Stimulated activated CD4-positive, alpha-beta T cell treated with anti-CD3 and anti-CD28 coated beads, Interleukin-15, amount 100 ng/mL, for 24 hours (primary cell): ENCODE data around the gene IPO4.
"Not testable (repeated sequence)": the region's sequence is repeated elsewhere in the genome, so short reads cannot be mapped to it uniquely, and the experiment has no call there.

ENCODE experiments used
- DNase-seq: peaks from one replicate; pipeline ENCODE4 v3.0.0-alpha.2; 2020

The IPO4 gene

DNA sequence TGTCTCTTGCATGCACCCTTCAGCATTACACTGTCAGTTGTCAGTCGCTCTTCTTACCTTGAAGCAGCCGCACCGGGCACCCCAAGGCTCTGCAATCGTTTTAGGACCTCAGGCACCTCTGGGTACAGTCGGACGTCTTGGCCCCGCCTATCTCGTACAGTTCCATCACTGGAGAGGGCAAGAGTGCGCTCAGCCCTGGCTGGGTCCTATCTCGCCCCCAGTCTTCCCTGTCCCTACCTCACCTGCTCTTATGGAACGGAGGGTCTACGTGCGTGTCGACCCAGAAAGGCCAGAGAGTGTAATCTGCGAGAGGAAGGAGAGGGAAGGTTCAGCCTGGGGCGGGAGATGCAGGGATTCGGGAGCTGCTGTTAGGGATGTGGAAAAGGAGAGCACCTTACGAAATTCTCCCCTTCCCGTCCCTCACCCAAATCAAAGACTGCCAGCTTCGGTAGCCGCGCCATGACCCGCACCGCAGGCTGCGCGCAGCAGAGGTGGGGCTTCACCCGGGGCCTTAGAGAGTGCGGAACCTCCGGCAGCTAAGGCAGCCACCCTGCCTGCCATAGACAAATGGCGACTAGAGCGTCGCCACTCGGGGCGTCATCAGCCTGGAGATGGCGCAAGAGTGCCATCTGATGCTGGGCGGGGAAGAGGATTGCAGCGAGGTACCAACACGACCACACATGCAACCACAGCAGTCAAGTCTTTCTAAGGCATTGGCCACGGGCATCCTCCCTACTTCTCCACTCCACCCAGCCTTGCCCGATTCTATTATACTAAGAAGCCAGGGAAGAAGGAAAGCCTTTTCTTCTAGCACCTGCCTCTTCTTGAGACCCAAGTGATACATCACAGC is 27.1 kb upstream of the IPO4 start, which contains the start of gene MDP1:
Gene MDP1, minus strand, starts transcription at position 572 of the 850 bp plus-strand sequence. Its CDS starts 111 bp downstream, at position 461.
- peak; percentile 87 for DNase-seq

DNA sequence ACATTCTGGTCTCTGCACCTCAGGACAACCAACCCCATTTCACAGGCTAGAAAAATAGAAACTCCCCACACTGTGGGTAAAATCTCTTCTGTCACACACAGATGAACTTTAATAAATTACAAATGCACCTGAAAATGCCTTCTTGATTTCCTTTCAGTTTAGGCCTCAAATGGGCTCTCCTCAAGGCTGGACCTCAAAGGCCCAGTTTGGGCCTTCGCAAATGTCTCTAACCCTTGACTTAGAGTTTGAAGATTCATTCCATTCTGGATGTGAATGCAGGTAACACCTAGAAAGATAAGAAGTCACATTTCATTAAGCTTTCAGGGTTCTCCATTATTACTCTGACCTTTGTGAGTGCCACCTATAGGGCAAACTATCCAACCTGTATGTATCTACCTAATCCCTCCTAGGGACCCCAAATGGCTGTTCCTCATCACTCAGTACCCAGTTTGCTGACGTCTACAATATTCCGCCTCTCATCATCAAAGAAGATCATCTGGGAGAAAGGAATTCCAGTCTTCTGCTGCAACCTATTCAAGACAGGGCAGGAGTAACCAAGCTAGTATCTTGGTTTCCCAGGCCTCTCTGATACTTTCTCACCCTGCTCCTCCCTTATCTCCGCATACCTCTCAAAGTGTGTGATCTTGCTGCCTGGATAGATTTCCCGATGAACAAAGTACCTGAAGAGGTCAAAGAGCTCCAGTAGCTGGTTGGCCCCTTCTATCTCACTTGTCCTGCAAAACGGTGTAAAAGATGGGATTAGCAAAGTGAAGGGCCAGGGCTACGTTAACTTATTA is 25.4 kb upstream of the IPO4 start:
- no peak for DNase-seq

DNA sequence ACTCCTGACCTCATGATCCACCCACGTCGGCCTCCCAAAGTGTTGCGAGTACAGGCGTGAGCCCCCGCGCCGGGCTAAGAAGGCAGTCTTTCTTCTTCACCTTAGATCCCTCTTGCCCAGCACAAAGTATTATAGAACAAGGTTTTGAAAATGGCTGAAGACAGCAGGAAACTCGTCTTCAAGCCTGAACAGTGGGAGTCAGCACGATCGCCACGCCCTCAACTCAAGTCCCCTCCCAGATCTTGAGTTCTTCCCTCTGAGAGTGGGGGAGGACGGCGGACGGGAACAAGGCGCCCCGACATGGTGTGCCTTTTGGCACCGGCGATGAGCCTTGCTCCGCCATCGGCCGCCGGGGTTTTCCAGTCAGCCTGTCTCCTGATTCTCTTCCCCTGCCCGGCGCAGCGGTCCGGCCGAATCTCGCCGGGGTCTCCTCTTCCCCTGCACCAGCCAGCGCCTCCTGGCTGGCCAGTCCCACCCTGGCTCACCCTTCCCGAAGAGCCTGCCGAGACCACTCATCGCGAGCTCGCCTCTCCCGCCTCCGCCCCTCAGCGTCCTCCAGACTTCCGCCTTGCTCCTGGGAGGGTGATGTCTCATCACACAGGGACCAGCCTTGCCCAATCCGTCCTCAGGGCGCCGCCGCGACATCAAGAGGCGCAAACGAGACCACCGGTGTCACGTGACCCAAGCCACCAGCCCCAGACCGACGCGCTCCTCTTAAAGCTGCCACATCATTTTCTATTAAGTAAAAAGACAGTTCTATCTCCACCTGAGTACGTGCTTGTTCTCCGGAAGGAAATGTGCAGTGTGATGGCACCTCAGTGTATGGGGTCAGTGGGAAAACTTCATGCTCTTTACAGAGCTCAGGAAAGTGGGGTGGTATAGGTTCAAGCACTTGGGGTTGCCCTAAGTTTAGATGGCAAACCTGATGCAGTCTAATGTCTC is 24.6 kb upstream of the IPO4 start, which contains the start of gene CHMP4A:
Gene CHMP4A, minus strand, starts transcription at position 565 of the 942 bp plus-strand sequence. Its CDS starts 49 bp downstream, at position 516.
- peak; percentile 99 for DNase-seq

DNA sequence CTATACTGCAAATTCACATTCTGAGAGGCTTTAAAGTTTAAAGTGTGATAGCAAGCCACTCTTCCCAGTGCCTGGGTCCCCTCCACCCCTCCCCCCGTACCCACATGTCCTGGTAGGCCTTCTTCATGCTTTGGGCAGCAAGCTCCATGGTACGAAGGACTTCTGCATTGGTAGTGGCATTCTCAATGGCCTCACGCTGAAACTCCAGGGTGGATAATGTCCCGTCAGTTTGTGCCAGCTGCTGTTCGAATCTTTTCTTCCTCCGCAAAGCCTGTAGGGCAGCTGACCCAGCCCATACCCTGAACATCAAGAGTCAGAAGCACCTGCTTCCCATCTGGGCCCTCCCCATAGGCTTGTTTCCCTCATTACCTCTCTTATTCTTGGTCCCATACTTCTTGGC is 22.7 kb upstream of the IPO4 start:
- no peak for DNase-seq

DNA sequence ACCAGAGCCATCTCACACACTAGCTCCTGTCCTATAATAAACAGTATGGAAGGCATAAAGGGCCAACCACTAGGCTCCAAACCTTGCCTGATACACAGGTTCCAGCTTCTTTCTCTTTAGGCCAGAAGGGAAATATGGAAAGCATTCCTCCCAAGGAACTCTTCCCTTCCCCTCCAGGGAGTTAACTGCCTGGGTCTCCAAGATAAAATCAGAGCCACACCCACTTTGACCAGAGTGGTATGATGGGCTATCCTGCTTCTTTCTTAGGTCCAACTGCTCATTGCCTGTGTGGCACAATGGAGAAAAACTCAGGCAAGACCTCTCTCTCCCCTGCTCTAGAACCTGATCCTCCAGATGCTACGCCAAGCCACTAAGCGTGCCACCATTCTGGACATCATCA is 19.0 kb upstream of the IPO4 start:
- no peak for DNase-seq

DNA sequence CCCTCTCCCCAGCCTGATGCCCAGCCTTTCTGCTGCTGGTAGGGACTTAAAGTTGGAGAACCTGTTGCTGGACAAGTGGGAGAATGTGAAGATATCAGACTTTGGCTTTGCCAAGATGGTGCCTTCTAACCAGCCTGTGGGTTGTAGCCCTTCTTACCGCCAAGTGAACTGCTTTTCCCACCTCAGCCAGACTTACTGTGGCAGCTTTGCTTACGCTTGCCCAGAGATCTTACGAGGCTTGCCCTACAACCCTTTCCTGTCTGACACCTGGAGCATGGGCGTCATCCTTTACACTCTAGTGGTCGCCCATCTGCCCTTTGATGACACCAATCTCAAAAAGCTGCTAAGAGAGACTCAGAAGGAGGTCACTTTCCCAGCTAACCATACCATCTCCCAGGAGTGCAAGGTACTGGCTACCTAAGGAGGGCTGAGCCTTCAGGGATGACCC is 18.5 kb upstream of the IPO4 start:
- DNase-seq = no peak

DNA sequence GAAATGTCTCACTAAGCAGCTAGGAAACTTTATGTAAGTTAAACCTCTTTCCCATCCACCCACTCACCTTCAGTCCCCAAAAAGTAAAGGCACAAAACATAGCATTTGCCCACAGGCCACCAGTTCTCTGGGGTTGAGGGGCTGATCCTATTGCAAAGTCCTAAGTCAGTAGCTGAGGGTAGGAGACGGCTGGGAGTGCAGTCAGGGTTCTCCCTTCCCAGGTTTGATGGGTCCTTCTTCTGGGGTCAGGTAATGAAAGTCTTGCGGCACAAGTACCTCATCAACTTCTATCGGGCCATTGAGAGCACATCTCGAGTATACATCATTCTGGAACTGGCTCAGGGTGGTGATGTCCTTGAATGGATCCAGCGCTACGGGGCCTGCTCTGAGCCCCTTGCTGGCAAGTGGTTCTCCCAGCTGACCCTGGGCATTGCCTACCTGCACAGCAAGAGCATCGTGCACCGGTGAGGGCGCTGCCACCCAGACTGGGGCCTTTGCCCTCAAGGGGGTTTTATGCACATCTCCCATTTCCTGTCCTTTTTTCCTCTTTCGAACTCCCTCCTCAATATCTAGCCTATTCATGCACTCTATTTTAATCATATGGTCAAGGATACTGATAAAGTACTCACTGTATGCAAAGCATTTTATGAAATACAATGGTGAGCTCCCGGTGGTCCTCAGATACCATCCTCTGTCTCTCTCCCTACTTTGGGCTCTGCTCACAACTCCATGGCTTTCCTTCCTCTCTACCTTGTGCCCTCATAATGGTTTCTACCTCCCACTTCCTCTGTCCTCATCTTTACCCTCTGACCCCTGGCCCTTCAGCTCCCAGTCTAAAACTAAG is 17.9 kb upstream of the IPO4 start:
- DNase-seq = no peak

DNA sequence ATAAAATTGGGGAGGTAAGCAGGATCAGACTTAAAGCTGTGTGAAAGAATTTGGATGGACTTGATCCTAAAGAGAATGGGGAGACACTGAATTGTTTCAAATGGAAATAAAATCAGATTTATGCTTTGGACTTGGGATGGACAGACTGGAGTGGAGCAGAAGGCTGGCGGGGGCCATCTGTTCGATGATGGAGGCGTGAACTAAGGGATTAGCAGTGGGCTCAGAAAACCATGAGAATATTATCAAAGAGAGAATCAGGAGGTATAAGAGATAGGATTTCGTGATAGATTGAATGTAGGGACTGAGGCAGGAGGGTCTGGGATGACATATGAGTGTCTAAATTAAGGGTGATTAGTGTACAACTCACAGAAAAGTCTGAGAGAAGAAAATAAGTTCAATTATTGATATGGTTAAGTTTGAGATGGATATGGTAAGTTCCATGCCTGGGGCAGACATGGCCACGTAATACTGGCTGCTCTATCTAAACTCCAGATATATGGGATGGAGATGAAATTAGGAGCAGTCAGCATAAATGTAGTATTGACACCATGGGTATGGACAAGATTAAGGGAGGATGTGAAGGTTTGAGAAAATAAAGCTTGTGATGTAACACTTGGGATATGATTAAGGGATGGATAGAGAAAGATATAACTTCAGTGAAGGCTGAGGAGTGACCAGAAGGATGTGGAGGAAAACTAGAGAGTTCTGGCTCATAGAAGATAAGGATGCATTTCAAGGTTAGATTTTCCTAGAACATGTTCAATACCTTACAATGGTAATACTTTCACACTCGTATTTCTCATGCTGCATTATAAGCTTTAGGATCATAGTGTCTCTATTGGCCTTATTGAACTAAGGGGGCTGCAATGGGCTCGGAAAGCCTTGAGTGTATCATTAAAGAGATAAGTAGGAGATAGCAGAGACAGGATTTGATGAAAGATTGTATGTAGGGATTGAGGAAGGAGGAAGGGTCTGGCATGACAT is 15.8 kb upstream of the IPO4 start:
- no peak for DNase-seq

DNA sequence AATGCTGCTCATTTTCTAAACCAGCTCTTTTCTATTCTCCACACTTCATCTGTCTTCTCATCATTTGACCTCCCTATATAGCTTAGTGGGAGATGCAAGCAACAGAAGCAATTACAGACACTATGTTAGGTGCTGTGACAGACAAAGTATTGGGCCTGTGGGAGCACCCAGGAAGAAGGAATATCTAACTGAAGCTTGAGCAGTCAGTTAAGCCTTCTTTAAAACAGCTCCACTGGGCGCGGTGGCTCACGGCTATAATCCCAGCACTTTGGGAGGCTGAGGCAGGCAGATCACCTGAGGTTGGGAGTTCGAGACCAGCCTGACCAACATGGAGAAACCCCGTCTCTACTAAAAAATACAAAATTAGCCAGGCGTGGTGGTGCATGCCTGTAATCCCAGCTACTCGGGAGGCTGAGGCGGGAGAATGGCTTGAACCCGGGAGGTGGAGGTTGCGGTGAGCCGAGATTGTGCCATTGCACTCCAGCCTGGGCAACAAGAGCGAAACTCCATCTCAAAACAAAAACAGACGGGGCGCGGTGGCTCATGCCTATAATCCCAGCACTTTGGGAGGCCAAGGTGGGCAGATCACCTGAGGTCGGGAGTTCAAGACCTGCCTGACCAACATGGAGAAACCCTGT is 14.8 kb upstream of the IPO4 start:
- not testable (repeated sequence) for DNase-seq

DNA sequence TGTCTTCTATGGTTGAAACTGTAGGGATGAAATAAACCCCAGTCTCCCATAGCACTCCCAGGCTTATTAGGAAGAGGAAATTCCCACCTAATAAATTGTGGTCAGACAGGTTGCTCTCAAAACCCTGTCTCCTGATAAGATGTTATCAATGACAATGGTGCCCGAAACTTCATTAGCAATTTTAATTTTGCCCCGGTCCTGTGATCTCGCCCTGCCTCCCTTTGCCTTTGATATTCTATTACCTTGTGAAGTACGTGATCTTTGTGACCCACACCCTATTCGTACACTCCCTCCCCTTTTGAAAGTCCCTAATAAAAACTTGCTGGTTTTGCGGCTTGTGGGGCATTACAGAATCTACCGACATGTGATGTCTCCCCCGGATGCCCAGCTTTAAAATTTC is 13.9 kb upstream of the IPO4 start:
- not testable (repeated sequence) for DNase-seq

DNA sequence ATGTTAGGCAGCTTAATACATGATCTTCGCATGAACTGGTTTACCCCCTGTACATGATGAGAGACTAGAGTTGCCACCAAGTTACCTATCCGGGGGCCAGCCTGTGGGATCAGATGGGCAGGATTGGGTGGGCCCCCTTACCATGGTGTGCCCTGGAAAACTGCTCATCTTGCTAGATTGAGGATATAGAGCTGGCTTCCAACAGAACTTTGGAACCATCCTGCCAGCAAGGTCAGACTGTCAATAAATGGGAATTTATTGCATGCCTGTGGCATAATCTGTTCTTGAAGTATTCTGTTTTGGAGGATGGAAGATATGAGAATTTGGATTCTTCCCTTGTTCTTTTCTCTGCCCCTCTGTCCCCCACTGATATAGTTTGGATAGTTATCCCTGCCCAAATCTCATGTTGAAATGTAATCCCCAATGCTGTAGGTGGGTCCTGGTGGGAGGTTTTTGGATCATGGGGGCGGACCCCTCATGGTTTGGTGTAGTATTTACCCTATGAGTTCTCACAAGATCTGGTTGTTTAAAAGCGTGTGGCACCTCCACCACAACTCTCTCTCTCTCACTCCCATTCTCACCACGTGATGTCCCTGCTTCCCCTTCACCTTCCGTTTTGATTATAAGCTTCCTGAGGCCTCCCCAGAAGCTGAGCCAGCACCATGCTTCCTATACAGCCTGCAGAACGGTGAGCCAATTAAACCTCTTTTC is 10.4 kb upstream of the IPO4 start:
- DNase-seq = no peak

DNA sequence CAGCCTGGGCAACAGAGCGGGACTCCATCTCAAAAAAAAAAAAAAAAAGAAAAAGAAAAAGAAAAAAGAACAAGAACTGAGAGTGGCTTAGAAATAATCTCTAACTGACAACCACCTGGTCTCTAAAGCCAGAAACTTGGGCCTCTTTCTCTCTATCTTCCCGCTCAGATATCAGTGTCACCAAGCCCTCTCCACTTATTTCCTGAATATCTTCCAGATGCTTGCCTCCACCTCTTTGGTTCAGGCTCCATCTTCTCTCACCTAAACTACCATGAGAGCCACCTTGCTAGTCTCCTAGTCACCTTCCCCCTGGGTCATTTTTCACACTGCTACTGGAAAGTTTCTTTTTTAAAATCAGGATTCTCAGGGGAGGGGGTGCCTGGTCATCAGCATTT is 8.4 kb upstream of the IPO4 start:
- DNase-seq = no peak

DNA sequence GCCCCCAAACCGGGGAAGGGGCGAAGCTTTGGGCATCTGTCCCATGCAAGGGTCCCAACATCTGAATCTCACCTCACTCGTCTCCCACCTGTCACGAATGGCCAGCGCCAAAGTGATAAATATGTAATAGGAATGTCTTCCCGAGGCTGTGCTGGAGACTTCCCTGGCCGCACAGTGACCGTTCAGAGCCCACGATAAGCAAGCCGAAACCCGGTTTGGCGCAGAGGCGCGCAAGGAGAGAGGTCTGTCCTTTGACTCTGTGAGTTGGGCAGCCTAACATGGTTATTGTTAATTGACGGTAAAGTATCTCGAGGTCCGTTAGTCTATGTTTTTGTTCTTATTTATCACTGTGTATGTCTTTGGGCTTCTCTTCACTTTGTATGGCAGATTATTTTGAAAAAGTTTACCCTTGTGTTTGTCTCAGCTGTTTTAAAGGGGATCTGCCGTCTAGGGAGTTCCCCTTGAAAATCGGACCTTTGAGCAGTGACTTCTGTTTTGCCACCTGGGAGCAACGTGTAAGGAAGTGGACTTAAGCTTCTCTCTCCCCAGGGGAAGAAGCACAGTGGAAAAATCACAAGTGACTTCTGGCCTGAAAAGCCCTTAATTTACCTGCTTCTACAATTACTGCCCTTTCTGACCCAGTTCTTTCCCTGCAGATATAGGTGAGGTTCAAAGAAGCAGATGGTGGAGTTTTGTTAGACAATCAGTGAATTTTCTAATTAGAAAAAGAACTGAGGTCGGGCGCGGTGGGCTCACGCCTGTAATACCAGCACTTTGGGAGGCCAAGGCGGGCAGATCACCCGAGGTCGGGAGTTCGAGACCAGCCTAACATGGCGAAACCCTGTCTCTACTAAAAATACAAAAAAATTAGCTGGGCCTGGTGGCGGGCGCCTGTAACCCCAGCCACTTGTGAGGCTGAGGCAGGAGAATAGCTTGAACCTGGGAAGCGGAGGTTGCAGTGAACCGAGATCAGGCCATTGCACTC is 7.7 kb upstream of the IPO4 start:
- DNase-seq = no peak

DNA sequence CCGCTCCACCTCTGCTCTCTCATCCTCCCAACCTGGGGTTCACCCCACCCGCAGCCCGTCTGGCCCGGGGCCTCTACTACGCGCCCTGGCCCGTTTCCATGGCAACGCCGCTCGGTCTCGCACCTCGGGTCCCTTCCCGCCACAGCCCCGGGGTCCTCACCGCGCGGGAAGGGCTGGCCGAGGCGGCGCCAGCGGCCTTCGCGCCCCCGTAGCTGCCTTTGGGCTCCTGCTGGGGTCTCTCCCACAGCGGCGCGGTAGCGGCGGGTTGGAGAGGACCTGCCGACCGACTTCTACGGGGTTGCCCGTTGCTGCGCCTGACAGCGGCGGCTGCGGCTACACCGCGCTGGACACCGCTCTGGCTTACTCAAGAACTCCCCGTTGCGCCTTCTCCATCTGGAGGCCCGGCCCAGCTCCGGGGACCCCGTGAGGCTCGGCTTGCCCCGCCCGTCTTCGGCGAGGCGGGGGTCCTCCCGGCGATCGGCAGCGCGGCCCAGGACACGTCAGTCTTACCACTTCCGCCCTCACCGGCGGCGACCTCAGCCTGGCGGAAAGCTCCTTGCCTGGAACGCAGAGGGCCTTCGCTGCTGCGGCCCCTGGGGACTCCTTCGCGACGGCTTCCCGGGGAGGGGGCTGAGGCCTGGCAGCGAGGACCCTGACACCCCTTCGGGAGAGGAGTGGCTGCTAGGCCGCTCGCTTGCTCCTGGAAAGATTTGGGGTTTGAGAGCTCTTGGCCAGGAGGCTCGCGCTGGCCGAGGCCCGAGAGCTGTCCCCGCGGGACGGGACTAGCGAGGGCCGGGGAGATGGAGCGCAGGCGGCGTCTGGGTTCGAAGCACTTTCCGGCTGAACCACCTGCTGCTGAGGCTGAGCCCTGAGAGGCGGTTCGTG is 6.8 kb upstream of the IPO4 start, which contains the start of gene TM9SF1:
Gene TM9SF1, minus strand, starts transcription at position 256 of the 885 bp plus-strand sequence. CDS start 422 bp downstream, outside the sequence.
- DNase-seq = peak; percentile 90

DNA sequence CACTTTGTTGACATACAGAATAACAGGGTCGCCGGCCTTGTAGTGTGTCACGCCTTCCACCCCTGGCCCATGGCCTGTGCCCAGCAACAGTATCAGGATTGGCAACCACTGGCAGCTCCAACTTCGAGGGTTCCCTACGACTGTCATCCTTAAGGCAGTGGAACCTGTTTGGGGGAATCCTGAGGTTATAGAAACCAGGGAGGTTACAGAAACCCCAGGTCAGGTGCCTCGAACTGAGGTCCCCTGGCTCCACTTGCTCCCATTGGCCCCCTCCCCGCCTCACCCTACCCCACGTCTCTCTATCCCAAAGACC is 6.2 kb upstream of the IPO4 start:
- DNase-seq = no peak

DNA sequence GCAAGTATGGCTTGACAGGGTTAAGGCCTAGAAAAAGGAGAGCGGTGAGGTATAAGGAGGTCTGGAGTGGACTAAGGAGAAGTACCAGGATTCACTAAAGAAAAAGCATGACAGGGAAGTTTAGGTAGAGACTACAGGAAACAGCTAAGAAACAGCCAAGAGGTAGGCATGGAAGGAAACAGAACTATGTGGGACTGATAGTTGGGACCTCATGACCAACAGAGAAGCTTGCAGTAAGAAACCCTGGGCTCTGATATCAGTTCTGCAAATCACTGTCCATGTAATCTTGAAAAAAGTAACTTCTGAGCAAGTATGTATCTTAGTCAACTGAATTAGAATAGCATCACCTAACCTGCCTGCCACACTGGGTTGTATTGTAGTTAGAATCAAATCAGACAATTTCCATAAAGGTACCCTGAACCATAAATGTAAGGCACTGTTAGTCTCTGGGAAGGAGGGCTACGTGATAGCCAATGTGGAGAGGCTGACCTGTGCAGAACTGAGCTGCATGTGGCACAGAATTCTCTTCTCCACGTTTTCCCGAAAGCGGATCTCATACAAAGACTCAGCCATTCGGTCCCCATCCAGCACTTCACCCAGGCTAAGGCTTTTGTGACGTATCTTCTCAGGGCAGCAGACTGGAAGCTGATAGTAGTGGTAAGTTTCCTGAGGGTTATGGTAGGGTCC is 5.7 kb upstream of the IPO4 start:
- no peak for DNase-seq
